VCaP (cell line): ENCODE measurements around the gene NOB1.
"Not testable (repeated sequence)": the region's sequence is repeated elsewhere in the genome, so short reads cannot be mapped to it uniquely, and the experiment has no call there.

Experiments used
- H3K27ac ChIP-seq: fragments of 450-650 bp; 2 replicates; pipeline ENCODE4 v1.5.1; 2017
- TF ChIP-seq, protein P1 (sequence below): fragments of 450-650 bp; conservative IDR thresholded peaks from 2 replicates; pipeline ENCODE4 v1.5.1; 2017; ENCODE audit warnings: mild to moderate bottlenecking, moderate library complexity

The NOB1 gene

DNA sequence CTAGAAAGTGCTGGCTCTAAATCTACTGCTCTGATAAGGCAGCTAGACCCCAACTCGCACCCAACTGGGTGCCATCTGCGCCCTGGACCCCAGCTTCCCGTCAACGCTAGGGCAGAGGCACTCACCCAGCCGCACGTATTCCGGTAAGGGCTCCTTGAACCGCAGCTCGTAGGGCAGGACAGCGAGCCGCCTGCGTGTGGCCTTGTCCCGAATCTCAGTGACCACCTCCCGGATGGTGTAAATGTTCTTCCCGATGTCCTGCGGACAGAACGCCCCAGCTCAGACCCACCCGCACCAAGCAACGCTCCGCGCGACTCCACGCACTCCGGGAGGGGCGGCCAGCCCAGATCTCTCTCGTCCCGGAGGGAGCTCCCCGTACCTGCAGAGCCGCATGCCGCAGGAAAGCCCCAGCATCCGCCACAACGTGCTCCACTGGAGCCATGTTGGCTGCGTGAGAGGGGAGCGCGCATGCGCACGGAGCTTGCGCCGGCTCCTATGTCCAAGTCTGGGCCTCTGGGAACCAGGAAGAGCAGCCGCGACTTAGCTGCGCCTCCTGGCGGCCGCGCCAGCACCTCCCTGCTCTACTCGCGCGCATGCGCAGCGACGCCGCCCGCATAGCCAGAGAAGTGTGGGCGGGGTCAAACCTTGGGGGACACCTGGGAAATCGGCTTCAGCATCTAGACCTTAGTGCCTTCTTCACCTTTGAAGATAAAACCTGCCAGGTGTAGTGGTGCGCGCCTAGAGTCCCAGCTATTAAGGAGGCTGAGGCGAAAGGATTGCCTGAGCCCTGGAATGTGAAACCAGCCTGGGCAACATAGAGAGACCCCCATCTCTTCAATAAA, at the start of gene NOB1:
NOB1 (minus strand) TSS at position 458 of the 842 bp plus-strand sequence; CDS start at position 442, 16 bp downstream.
- H3K27ac ChIP-seq = peak within 1 kb of the TSS; percentile 78
- TF ChIP-seq, protein P1, sequence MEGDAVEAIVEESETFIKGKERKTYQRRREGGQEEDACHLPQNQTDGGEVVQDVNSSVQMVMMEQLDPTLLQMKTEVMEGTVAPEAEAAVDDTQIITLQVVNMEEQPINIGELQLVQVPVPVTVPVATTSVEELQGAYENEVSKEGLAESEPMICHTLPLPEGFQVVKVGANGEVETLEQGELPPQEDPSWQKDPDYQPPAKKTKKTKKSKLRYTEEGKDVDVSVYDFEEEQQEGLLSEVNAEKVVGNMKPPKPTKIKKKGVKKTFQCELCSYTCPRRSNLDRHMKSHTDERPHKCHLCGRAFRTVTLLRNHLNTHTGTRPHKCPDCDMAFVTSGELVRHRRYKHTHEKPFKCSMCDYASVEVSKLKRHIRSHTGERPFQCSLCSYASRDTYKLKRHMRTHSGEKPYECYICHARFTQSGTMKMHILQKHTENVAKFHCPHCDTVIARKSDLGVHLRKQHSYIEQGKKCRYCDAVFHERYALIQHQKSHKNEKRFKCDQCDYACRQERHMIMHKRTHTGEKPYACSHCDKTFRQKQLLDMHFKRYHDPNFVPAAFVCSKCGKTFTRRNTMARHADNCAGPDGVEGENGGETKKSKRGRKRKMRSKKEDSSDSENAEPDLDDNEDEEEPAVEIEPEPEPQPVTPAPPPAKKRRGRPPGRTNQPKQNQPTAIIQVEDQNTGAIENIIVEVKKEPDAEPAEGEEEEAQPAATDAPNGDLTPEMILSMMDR = peak; percentile 91

DNA sequence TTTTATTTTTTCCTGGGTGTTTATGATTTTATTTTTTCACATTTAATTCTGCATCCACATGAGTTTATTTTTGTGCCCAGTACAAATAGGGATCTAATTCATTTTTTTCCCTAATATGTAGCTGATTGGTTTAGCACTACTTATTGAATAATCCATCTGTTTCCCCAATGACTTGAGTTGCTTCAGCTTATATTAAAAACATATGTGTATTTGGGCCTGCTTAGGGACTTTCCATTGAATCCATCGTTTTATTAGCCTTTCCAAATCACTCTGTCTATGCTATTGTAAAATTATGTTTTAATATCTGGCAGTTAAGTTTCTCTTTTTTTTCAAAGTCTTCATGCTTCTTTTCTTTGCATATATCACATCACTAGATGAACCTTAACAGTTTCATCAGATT, 49.6 kb upstream of the NOB1 start:
- no peak overlapping the region for H3K27ac ChIP-seq
- TF ChIP-seq, protein P1 = no peak

DNA sequence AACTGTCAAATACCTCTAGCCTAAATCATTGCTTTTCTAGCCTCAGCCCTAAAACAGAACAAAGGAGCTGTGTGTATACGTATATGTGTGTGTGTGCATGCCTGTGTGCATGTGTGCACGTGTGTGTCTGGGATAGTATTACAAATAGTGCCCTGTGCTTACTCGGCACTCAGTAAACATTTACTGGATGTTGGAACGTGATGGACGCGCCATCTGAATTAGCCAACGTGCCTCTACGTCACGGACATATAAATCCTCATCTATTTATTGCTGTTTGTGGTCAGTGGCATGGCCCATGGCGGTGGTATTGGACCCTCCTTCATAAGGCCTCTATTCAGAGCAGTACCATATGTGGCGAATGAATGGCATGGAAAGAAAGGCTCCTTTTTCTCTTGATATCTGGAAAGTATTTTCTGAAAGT, 44.9 kb upstream of the NOB1 start:
- H3K27ac ChIP-seq = 0 out of 2 replicates have a peak overlapping the region, but pooled peaks have one; percentile 21
- TF ChIP-seq, protein P1 = no peak

DNA sequence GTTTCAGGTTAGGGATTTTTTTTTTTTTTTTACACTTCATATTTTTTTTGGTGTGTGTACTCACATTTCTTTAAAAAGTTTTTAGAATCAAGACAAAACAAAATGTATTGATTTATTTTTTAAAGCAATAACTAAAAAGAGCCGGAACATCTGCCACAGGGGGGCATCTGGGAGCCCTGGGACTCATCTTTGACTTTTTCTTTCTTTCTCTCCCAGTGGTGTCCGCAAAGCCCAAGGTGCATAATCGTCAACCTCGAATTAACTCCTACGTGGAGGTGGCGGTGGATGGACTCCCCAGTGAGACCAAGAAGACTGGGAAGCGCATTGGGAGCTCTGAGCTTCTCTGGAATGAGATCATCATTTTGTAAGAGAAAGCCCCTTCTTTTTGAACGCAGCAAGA, 43.7 kb upstream of the NOB1 start:
- H3K27ac ChIP-seq = no peak overlapping the region
- TF ChIP-seq, protein P1 = peak; percentile 33; the same call in 1 of the 2 replicates

DNA sequence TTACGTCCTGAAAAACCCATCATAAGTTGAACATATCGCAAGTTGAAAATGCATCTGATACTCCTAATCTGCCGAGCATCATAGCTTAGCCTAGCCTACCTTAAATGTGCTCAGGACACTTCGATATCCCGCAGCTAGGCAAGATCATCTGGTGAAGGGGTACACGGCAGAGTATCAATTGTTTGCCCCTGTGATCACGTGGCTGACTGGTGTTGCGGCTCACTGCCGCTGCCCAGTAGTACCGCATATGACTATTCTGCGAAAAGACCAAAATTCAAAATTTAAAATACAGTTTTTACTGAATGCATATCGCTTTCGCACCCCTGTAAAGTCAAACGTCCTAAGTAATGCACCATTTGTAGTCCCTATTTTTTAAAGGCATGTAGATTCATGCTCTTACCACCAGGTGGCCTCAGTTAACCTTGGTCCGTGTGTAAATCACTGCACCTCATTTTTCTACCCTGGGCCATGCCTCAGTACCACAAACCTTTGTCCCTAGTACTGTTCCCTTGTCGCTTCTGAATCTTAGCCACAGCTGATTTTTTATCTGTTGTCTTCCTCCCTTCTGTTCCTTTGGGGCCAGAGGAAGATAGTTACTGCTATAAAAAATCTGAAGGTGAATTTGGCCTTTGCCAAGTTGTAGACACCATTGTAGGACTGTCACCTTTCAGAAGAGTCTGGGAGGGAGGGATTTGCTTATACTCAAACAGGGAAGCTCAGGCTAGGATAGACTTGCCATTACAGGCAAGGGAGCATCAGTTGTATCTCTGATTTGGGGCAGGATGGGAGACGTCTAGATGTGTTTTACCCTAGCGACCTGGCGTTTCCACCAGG, 41.8 kb upstream of the NOB1 start:
- no peak overlapping the region for H3K27ac ChIP-seq
- TF ChIP-seq, protein P1 = peak; percentile 79

DNA sequence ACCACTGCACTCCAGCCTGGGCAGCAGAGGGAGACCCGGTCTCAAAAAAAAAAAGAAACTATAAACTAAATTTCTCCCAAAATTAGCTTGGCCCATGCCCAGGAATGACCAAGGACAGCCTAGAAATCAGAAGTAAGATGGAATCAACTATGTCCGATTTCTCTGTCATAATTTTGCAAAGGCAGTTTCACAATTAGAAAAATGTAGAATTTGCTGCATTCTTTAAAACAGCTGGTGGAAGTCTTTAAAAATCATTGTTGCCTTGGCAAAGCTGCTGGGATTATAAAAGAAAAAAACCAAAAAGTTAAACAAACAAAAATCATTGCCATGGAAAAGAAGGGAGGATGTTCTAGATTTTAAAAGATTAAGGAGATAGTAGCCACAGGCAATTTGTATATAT, 39.8 kb upstream of the NOB1 start:
- H3K27ac ChIP-seq = no peak overlapping the region
- TF ChIP-seq, protein P1 = no peak

DNA sequence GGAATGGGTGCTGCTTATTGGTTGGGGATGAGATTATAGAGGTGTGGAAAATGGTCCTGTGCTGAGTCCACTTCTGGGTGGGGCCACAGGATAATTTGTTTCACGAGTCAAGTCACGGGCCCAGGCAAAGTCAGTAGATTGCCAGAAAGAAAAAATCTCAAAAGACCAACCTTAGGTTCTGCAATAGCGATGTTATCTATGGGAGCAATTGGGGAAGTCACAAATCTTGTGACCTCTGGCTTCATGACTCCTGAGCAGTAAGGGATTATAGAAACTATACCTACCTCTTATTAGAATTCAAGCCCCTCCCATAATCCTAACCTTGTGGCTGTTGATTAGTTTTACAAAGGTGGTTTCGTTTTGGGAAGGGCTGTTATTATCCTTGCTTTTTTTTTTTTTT, 38.8 kb upstream of the NOB1 start:
- TF ChIP-seq, protein P1 = no peak
- no peak overlapping the region for H3K27ac ChIP-seq

DNA sequence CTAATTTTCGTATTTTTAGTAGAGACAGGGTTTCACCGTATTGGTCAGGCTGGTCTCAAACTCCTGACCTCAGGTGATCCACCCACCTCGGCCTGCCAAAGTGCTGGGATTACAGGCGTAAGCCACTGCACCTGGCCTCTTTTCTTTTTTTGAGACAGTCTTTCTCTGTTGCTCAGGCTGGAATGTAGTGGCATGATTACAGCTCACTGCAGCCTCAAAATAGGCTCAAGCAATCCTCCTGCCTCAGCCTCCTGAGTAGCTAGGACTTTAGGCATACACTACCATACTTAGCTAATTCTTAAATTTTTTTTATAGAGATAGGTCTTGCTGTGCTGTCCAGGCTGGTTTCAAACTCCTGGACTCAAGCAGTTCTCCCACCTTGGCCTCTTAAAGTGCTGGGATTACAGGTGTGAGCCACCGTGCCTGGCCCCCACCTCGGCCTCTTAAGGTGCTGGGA, 36.7 kb upstream of the NOB1 start:
- H3K27ac ChIP-seq = not testable (repeated sequence)
